Activated T-cell treated with anti-CD3 and anti-CD28 coated beads, Interleukin-2, amount 50 U/mL, for 72 hours (primary cell): ENCODE measurements around the gene GFAP. TPM values are rescaled to one million over a fixed set of nuclear protein-coding genes. Genes with fewer than 3 reads are reported as not detected.

Source experiments
- ATAC-seq, 2 donors: fragments of 150-1000 bp; cut with Tn5 transposase; replicated peaks in 1 of 2; 2 replicates each; pipeline ENCODE4 v1.10.0; 2021; ENCODE audit warnings: moderate library complexity in 2 of 2, mild to moderate bottlenecking in 1 of 2
- DNase-seq, 2 donors: peaks; one replicate each; pipeline ENCODE4 v3.0.0; 2021 to 2022; ENCODE audit warnings: mixed read lengths in 1 of 2
- H3K27ac Mint-ChIP-seq: one replicate; pipeline ENCODE4 v1.8.0; 2022; ENCODE audit warnings: mild to moderate bottlenecking, moderate library complexity, mixed read lengths
- H3K27me3 Mint-ChIP-seq: one replicate; pipeline ENCODE4 v1.8.0; 2022; ENCODE audit warnings: low read depth, mixed read lengths
- H3K36me3 Mint-ChIP-seq, 2 donors: one replicate each; pipeline ENCODE4 v1.8.0; 2022; ENCODE audit warnings: mixed read lengths in 2 of 2, mild to moderate bottlenecking in 1 of 2; ENCODE audit not compliant: insufficient read depth in 2 of 2
- H3K4me1 Mint-ChIP-seq: one replicate; pipeline ENCODE4 v1.8.0; 2022; ENCODE audit warnings: low read depth, mixed read lengths
- H3K4me3 Mint-ChIP-seq, 2 donors: one replicate each; pipeline ENCODE4 v1.8.0; 2022; ENCODE audit warnings: mild to moderate bottlenecking in 2 of 2, mixed read lengths in 2 of 2, moderate library complexity in 2 of 2
- H3K9me3 Mint-ChIP-seq, 2 donors: one replicate each; pipeline ENCODE4 v1.8.0; 2022; ENCODE audit warnings: mixed read lengths in 2 of 2
- total RNA-seq, 2 donors: library from RNA; stranded (reverse); gene quantifications; one replicate each; pipeline ENCODE4 v1.2.3, GENCODE V29; 2022

The GFAP gene
- total RNA-seq, 2 donors from 2014 or later, result not detected

DNA sequence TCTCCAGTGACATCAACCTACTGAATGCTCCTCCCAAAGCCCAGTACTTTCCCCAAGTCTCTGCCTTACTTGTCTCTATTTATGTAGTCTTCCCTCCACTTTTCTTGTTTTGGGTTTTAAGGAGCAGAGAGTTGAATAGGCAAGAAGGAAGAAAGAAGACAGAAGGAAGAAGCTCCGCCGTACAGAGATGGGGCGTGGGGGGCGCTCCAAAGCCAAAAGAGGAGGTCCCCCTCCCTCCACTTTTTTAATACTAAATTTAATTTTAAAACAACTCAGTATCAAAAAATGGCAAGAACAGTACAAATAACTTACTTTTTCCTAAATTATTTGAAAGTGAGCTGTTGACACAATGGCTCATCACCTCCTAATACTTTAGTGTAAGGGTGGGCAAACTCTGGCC, 20.7 kb downstream of the GFAP start:
- no peak overlapping the region for H3K27ac Mint-ChIP-seq
- ATAC-seq (no peak), DNase-seq (no peak)
- no peak overlapping the region for H3K4me3 Mint-ChIP-seq
- no peaks in the 10 kb centered on the region for H3K9me3 Mint-ChIP-seq
- peaks cover 39% of the 10 kb centered on the region for H3K4me1 Mint-ChIP-seq
- peaks cover 7 to 10% of the 10 kb centered on the region in 2 donors for H3K36me3 Mint-ChIP-seq
- H3K27me3 Mint-ChIP-seq, result no peaks in the 10 kb centered on the region

DNA sequence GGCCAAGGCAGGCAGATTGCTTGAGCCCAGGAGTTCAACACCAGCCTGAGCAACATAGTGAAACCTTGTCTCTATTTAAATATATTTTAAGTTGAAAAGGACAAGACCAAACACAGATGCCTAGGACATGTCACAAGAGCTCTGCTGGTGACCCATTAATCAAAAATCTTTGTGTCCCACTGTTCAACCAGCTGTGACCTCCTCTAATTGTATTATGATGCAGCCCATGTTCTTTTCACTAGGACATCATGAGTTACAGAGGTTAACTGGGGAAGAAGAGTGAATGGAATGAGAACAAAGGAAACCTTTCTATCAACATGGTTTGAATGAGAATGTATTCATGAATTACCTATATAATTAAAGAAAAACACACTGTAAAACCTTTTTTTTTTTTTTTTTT, 23.1 kb downstream of the GFAP start:
- DNase-seq (no peak), ATAC-seq (no peak)
- Mint-ChIP-seq H3K36me3 (peaks cover 4 to 6% of the 10 kb centered on the region in 2 donors), H3K27ac (no peak overlapping the region), H3K4me3 (no peak overlapping the region), H3K9me3 (no peaks in the 10 kb centered on the region), H3K27me3 (no peaks in the 10 kb centered on the region), H3K4me1 (peaks cover 24% of the 10 kb centered on the region)

GRCh38 chr17:44889003-44889402, 26.3 kb downstream of the GFAP start:
- Mint-ChIP-seq H3K27ac (no peak overlapping the region), H3K4me3 (no peak overlapping the region), H3K36me3 (peaks cover 5 to 9% of the 10 kb centered on the region in 2 donors), H3K4me1 (peaks cover 6% of the 10 kb centered on the region), H3K27me3 (no peaks in the 10 kb centered on the region), H3K9me3 (no peaks in the 10 kb centered on the region)
- no peak for ATAC-seq
- DNase-seq, result no peak

DNA sequence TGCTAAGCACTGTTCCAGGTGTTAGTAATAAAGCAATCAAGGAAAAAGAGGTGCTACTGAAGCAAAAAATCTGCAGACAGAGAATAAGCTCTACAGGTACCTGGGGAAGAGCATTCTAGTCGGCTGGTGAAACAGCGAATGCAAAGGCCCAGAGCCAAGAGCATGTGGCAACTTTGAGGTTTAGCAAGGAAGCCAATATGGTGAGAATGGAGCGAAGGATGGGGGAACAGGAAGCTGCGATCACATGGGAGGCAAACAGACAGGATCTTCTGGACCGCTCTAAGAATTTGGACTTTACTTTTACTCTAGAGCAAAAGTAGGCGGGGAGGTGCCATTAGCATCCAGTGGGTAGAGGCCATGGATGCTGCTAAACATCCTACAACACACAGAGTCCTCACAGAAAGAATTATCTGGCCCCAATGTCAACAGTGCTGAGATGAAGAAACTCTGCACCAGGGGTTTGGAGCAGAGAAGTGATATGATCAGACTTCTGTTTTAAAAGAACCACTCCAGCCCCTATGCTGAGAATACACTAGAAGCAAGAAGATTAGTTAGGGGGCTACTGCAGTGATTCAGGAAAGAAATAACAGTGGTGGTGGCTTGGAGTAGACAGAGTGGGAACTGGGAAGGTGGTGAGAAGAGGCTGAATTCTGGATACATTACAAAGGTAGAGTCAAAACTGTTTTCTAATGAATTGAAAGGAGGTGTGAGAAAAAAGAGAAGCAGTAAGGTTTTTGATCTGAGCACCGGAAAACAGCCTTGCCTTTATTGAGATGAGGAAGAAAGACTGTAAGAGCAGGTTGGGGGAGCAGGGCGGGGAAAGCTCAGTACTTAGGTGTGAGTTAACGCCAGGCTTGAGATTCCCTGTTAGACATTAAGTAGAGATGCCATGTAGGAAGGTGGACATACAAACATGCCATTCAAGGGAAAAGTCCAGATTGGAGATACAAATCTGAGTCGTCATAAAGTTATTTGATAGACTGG, 27.0 kb downstream of the GFAP start:
- no peaks in the 10 kb centered on the region for H3K27me3 Mint-ChIP-seq
- H3K36me3 Mint-ChIP-seq, result peaks cover 7 to 11% of the 10 kb centered on the region in 2 donors
- DNase-seq (no peak), ATAC-seq (peak; percentile 15 to 24)
- H3K4me3 Mint-ChIP-seq, result no peak overlapping the region
- peaks cover 6% of the 10 kb centered on the region for H3K4me1 Mint-ChIP-seq
- no peaks in the 10 kb centered on the region for H3K9me3 Mint-ChIP-seq
- H3K27ac Mint-ChIP-seq, result no peak overlapping the region

- Mint-ChIP-seq H3K9me3 (no peaks in the 10 kb centered on the region), H3K27me3 (no peaks in the 10 kb centered on the region), H3K4me1 (peaks cover 6% of the 10 kb centered on the region), H3K36me3 (peaks cover 9 to 17% of the 10 kb centered on the region in 2 donors), H3K27ac (no peak overlapping the region), H3K4me3 (no peak overlapping the region)
- DNase-seq (no peak), ATAC-seq (no peak)
Measured at GRCh38 chr17:44887016-44887415, 28.3 kb downstream of the GFAP start.

GRCh38 chr17:44884941-44885340, 30.4 kb downstream of the GFAP start:
- Mint-ChIP-seq H3K4me1 (no peaks in the 10 kb centered on the region), H3K36me3 (peaks cover 9 to 20% of the 10 kb centered on the region in 2 donors), H3K27me3 (no peaks in the 10 kb centered on the region), H3K4me3 (no peak overlapping the region), H3K27ac (no peak overlapping the region), H3K9me3 (no peaks in the 10 kb centered on the region)
- no peak for ATAC-seq
- DNase-seq, result no peak

- no peak for ATAC-seq
- H3K27ac Mint-ChIP-seq, result no peak overlapping the region
- H3K27me3 Mint-ChIP-seq, result no peaks in the 10 kb centered on the region
- H3K4me3 Mint-ChIP-seq, result no peak overlapping the region
- H3K4me1 Mint-ChIP-seq, result no peaks in the 10 kb centered on the region
- DNase-seq, result no peak
- H3K36me3 Mint-ChIP-seq, result peaks cover 7 to 26% of the 10 kb centered on the region in 2 donors
- no peaks in the 10 kb centered on the region for H3K9me3 Mint-ChIP-seq
Measured at GRCh38 chr17:44881145-44881544, 34.2 kb downstream of the GFAP start.

DNA sequence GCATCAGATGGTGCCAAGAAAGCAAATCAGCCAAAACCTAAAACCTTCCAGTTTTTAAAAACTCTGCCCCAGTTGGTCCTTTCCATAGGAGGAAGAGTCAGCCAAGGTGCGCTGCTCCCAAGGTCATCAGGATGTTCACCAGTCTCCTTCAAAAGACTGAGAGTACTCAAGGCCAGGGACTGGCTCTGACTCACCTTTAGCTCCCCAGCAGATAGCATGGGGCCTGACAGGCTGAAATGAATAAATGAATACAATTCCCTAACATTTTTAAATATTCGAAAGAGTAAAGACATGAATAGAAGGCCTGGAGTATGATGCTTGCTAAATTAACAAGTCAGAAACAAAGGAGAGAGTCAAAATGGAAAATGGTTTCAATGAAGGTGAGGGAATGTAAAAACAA, 35.2 kb downstream of the GFAP start:
- Mint-ChIP-seq H3K9me3 (no peaks in the 10 kb centered on the region), H3K27me3 (no peaks in the 10 kb centered on the region), H3K4me3 (no peak overlapping the region), H3K27ac (no peak overlapping the region), H3K36me3 (peaks cover 7 to 26% of the 10 kb centered on the region in 2 donors), H3K4me1 (no peaks in the 10 kb centered on the region)
- no peak for ATAC-seq
- no peak for DNase-seq

GRCh38 chr17:44879376-44879775, 35.9 kb downstream of the GFAP start:
- H3K4me3 Mint-ChIP-seq, result no peak overlapping the region
- H3K27ac Mint-ChIP-seq, result no peak overlapping the region
- DNase-seq (no peak), ATAC-seq (no peak)
- no peaks in the 10 kb centered on the region for H3K4me1 Mint-ChIP-seq
- H3K36me3 Mint-ChIP-seq, result peaks cover 4 to 23% of the 10 kb centered on the region in 2 donors
- no peaks in the 10 kb centered on the region for H3K27me3 Mint-ChIP-seq
- no peaks in the 10 kb centered on the region for H3K9me3 Mint-ChIP-seq

DNA sequence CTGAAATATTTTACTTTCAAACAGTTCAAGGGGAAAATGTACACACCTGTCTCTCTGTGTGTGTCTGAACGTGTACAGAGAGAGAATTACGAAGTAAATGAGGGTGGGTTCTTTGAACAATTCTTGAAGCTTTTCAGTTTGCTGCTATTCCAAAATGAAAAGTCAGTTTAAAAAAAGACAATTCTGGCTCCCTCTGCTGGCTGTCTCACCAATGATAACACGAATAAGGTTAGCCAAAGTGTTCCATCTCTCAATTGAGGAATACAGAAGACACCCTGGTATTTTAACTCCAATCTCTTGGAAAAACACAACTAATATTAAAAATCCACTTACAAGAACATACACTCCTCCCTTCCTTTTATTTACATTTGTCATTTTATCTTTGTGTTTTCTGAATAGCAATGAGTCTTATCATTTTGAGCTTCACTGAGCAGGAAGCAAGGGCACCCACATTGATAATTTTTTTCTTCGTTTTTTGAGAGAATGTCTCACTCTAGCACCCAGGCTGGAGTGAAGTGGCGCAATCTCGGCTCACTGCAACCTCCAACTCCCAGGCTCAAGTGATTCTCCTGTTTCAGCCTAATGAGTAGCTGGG, 36.6 kb downstream of the GFAP start:
- no peak for ATAC-seq
- peaks cover 4 to 26% of the 10 kb centered on the region in 2 donors for H3K36me3 Mint-ChIP-seq
- H3K4me3 Mint-ChIP-seq, result no peak overlapping the region
- DNase-seq, result peak; percentile 18 to 21
- no peak overlapping the region for H3K27ac Mint-ChIP-seq
- no peaks in the 10 kb centered on the region for H3K9me3 Mint-ChIP-seq
- no peaks in the 10 kb centered on the region for H3K27me3 Mint-ChIP-seq
- no peaks in the 10 kb centered on the region for H3K4me1 Mint-ChIP-seq

- Mint-ChIP-seq H3K9me3 (no peaks in the 10 kb centered on the region), H3K4me3 (no peak overlapping the region), H3K27ac (no peak overlapping the region), H3K4me1 (no peaks in the 10 kb centered on the region), H3K27me3 (no peaks in the 10 kb centered on the region), H3K36me3 (peaks cover 0 to 14% of the 10 kb centered on the region in 2 donors)
- no peak for DNase-seq
- no peak for ATAC-seq
Measured at GRCh38 chr17:44877121-44877520, 38.2 kb downstream of the GFAP start.

DNA sequence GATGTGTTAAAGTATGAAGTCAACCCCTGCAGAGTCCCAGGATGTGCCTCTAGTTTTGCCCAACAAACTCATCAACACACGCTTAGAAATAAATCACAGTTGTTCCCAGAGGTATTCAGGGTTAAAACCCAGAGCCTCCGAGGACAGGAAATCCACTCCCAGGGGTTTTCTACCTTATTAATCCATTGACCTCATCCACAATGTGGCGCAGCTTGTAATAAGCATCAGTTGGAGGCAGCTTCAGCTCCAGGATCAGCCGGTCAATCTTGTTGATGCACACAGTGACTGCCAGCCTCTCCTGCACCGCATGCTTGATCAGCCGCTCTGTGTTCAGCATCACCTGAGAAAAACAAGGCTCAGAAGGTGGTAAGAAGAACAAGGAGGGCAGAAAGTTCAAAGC, 39.5 kb downstream of the GFAP start:
- Mint-ChIP-seq H3K36me3 (peaks cover 2 to 13% of the 10 kb centered on the region in 2 donors), H3K27me3 (no peaks in the 10 kb centered on the region), H3K4me1 (no peaks in the 10 kb centered on the region), H3K27ac (no peak overlapping the region), H3K4me3 (no peak overlapping the region), H3K9me3 (no peaks in the 10 kb centered on the region)
- ATAC-seq, result no peak
- no peak for DNase-seq

GRCh38 chr17:44872131-44872768, 43.0 kb downstream of the GFAP start:
- ATAC-seq (no peak), DNase-seq (no peak)
- no peak overlapping the region for H3K4me3 Mint-ChIP-seq
- H3K27me3 Mint-ChIP-seq, result no peaks in the 10 kb centered on the region
- H3K36me3 Mint-ChIP-seq, result peaks cover 2 to 16% of the 10 kb centered on the region in 2 donors
- H3K4me1 Mint-ChIP-seq, result no peaks in the 10 kb centered on the region
- peak overlapping the region; percentile 43 for H3K27ac Mint-ChIP-seq
- H3K9me3 Mint-ChIP-seq, result no peaks in the 10 kb centered on the region
